ENCODE results near the gene PDE4A.
"Not testable (repeated sequence)": the region's sequence is repeated elsewhere in the genome, so short reads cannot be mapped to it uniquely, and the experiment has no call there.

Gene PDE4A

DNA sequence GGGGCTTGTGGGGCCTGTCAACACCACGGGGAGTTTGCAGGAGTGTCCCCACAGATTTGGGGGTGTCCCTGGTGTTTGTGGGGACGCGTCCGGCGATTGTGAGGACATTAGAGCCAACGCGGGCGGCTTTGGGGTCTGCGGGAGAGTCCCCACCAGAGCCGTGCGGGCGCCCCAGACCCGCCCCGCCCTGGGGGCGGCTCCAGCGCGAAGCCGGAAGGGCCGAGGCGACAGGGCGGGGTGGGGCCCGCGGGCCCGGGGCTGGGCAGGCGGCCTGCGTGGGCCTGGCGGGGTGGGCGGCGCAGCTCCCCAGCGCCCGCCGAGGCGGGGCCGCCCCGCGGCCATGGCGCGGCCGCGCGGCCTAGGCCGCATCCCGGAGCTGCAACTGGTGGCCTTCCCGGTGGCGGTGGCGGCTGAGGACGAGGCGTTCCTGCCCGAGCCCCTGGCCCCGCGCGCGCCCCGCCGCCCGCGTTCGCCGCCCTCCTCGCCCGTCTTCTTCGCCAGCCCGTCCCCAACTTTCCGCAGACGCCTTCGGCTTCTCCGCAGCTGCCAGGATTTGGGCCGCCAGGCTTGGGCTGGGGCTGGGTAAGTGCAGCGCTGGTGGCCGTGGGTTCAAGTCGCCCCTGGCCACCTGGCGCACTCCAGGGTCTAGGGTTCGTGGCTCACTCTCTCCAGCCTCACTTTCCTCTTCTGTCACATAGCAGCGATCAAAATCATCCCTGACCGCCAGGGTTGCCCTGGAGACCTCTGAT, 10.3 kb downstream of the PDE4A start:
- DNase-seq: no peak

DNA sequence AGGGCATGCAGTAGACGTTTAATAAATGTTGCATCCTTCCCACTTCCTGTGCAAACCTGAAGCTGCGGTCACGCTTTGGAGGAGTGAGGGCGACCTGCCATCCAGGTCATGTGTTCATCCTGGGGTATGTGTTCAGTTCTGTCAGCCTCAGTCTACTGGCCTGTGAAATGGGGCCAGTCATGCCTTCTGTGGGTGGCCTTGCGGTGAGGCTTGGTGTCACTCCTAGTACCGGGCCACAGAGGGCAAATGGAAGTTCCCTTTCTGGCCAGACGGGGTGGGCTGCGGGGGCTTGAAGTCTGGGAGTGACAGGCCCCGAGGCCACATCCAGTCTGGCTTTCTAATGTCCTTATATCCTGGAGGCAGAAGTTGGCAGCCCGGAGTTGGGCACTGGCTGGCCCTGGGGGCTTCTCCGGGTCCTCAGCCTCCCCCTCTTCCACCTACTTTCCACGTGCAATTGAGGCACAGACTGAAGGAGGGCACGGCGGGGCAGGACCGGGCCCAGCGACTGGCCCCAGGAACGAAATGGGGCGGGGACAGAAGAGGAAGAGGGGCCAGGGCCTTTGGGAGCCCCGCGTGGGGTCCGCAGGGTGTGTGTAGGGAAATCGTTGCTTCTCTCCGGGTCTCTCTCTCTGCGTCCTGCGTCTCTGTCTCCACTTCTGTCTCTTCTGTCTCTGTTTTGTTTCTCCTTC, 11.1 kb downstream of the PDE4A start:
- DNase-seq: no peak

DNA sequence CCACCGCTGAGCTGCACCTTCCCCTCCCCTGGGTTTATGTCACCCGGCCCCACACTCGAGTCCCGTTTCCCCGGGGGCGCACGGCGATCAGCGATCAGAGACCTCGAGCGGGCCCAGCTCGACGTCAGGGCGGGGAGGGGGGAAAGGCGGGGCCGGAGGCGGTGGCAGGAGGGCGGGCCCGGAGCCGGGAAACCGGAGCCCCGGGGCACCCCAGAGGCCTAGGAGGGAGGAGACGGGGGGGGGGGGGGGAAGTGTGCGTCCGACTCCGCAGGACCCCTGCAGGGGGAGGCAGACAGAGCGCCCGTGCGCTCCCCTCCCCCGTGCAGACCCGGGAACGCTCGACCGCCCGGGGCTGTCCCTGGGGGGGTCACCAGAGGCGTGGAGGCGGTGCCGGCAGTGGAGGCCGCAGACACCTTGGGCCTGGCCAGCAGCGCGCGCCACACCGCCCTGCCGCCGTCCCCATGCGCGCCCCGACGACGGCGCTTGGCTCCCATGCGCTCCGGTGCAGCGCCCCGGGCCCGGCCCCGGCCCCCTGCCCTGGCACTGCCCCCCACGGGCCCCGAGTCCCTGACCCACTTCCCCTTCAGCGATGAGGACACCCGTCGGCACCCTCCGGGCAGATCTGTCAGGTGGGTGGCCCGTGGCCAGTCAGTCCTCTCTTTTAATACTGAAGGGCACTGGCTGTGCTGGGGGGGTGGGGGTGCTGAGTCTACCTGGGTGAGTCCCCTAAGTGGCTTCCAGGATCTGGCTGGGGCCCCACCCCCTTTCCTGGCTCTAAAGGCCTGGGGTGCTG, 11.8 kb downstream of the PDE4A start:
- DNase-seq: peak; percentile 24

DNA sequence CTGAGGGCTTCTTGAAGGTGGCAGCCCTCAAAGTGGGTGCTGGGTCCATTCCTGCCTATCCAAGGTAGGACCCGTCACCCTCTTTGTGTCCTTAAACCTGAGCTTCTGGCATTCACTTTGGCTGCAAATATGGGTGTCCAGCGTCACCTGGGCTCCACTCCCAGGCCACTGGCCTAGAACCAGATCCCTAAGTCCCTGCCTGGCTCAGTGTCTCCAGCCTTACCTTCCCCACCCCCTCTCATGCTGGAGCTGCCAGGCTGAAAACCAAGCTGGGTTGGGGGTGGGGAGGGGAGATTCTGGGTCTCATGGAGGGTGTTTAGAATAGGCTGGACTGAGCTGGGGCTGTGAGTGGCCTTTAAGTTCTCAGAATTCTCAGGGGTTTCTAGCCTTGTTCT, 12.4 kb downstream of the PDE4A start:
- no peak for DNase-seq

DNA sequence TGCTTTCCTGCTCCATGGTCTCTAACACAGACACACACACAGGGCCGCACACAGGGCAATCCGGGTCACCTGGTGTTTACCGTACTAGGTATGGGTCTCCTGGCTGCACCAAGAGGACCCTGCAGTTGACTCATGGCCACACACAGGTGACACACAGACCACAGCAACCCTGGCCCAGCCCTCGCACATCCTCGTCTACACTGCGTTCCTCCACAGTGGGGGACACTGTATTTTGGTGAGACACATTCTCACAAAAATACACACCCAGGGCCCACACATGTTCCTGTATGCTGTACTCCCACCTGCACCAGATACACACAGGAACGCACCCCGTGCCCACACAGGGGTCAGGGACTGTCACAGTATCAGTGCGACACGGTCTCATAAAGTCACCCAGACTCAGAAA, 12.8 kb downstream of the PDE4A start:
- DNase-seq: no peak

DNA sequence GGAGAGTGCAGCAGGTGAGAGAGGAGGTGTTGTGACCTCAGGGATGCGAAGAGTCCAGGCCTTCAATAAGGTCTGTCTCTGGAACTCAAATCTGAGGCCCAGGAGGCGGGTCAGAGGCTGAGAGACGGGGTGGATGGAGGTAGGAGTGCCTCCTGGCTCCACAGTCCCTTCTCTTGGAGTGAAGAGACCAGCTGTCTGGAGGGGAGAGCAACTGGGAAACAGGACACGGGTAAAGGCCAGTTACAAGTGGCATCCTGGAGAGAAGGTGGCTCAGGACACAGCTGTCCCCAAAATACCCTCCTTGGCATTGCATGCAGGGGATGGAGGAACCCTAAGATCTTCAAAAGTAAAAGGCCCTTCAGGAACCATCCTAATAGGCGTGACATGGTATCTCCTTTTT, 19.2 kb downstream of the PDE4A start:
- DNase-seq: no peak

DNA sequence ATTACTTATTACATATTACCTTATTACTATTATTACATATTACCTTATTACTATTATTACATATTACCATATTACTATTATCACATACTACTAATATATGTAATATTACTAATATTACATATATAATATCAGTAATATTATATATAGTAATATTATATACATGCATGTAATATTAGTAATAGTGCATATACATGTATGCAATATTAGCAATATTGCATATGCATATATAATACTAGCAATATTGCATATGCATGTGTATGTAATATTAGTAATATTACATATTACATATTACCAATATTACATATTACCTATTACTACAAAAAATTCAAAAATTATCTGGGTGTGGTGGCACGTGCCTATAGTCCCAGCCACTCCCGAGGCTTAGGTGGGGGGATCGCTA, 22.4 kb downstream of the PDE4A start:
- no peak for DNase-seq

DNA sequence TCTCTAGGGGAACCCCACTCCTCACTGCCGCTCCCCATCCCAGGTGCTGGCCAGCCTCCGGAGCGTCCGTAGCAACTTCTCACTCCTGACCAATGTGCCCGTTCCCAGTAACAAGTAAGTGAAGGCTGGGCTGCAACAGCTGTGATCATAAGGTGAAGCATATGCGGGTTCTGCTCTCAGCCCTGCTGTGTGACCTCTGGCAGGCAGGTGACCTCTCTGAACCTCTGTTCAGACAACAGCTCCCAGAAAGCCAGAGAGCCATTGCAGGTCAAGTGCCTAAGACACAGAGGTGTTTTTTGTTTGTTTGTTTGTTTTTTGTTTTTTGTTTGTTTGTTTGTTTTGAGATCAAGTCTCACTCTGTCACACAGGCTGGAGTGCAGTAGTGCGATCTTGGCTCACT, 28.7 kb downstream of the PDE4A start:
- DNase-seq: no peak

DNA sequence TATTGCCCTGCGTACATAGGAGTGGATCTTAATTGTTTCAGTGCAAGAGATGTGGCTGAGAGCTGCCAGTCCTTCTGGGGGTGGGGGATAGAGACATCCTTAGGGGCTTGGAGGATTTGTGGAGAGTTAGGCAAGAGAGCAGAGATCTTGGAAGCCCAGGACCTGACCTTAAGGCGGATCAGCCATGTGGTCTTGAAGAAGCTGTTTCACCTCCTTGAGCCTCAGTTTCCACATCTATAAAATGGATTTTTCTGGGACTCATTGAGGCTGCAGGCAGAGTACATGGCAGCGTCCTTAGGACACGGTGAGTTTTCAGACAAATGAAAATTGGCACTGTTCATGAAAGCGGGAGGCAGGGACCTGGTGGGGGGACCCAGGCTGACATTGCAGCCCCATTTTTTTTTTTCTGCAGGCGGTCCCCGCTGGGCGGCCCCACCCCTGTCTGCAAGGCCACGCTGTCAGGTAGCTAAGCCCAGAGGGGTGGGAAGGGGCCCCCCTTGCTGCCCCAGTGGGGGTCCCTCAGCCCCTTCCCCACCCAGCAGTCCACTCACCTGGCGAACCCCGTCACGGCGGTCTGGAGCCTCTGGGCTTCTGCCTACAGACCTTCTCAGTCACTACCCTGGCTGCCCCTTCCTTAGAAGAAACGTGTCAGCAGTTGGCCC, 30.0 kb downstream of the PDE4A start:
- DNase-seq: no peak

DNA sequence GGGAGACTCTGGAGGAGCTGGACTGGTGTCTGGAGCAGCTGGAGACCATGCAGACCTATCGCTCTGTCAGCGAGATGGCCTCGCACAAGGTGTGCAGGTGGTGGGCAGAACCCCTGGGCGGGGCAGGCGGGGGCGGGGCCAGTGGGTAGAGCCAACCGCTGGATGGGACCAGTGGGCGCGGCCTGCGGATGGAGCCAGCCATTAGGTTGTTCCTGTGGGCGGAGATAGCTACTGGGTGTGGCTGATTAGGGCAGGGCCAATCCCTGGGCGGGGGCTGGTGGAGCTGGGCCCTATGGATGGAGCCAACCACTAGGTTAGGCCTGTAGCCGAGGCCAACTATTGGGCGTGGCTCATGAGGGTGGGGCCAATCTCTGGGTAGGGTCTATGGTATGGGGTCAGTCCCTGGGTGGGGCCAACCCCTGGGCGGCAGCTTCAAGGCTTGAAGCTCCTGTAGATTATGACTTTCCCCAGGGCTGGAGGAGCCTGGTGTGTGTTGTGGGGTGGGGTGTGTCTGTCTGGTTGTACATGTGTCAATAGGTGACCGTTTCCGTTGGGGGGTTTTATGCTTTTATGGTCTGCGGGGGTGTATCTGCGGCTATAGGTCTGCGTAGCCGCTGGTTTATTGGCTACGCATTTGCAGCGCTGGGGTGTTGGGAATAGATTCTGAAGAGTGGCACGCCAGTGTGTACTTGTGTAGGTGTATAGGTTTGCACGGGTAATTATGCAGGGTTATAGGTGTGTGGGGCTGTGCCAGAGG, 30.7 kb downstream of the PDE4A start:
- DNase-seq: no peak

DNA sequence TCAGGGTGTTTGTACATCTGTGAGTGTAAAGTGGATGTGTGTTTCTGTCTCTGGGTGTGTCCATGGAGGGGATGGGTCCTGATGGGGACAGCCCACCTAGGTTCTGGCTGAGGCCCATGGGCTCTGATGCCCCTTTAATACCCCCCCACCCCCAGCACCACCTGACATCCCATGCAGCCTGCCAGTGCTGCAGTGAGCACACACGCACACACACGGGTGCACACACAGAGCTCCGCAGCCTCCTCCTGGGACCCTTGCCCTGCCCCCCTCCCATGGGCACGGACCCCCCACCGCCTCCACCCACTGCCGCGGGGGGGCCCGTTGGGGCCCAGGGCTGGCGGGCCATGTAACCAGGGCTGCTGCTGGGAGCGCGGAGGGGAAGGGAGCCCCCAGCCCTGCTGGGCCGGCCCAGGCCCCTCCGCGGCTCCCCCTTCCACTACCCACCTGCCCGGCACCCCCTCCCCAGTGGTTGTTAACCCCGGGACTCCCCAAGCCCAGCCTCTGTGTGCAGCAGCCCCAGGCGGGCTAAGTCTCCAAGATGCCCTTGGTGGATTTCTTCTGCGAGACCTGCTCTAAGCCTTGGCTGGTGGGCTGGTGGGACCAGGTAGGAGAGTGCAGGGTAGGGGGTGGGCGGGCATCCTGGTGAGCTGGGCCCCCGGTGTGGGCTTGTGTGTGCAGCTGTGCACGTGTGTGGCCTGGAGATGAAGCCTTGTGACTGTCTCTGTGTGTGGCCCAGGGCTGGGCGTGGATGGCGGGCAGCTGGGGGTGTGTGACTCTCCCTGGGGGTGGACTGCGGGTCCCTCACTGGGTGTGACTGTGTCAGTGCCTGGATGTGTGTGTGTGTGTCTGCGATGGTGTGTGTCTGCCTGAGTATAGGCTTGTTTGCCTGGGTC, 32.6 kb downstream of the PDE4A start:
- DNase-seq: no peak

DNA sequence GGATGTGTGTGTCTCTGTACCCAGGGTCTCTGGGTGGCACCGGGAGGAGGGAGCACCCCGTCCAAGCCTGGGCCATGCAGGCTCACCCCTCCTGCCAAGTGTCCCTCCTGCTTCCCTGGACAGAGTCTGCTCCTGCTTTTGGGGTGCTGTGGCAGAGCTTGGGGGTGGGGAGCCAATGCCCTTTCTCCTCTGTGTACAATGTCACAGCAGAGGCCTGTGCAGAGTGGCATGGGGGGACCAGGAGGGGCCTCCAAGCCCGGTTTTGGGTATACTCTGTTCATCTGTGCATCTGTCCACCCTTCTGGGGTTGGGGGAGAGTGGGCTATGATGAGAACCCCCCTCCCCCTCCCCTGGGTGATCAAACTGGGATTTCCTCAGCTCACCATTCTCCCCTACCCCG, 33.5 kb downstream of the PDE4A start:
- DNase-seq: no peak

DNA sequence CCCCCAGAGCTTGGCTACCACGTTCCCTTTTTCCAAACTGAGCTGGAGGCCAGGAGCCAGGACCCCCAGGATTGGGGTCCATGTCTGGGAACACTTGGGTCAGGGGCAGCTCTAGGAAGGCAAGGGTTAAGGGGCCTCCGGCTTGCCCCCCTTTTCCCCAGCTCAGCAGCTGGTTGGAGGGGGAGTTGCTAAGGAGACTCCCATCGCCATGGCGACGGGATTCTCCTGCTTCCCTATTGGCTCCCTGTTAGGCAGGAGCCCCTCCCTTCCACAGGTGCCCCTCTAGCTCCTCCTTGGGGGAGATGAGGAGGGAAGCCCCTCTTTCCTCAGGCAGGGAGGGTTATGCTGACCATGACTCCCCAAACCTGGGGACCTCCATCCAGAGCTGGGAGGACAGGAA, 33.9 kb downstream of the PDE4A start:
- no peak for DNase-seq

DNA sequence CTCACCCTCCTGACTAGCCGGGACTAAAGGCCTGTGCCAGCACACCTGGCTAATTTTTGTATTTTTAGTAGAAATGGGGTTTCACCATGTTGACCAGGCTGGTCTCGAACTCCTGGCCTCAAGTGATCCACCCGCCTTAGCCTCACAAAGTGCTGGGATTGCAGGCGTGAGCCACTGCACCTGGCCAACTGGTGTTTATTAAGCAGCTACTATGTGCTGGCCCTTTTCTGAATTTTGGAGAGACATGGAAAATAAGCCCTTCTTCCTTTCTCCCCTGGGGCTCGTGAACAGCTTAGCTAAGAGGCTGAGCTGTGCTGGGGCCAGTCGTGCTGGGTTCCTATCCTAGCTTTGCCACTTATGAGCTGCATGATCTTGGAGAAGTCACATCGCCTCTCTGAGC, 38.4 kb downstream of the PDE4A start:
- not testable (repeated sequence) for DNase-seq

DNA sequence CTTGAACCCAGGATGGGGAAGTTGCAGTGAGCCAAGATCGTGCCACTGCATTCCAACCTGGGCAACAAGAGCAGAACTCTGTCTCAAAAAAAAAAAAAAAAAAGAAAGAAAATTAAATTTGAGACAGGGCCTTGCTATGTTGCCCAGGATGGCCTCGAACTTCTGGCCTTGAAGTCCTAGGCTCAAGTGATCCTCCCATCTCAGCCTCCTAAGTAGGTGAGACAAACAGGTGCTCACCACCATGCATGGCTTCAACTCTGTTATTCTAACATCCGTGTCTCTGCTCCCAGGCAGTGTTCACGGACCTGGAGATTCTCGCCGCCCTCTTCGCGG, 40.3 kb downstream of the PDE4A start:
- DNase-seq: no peak

DNA sequence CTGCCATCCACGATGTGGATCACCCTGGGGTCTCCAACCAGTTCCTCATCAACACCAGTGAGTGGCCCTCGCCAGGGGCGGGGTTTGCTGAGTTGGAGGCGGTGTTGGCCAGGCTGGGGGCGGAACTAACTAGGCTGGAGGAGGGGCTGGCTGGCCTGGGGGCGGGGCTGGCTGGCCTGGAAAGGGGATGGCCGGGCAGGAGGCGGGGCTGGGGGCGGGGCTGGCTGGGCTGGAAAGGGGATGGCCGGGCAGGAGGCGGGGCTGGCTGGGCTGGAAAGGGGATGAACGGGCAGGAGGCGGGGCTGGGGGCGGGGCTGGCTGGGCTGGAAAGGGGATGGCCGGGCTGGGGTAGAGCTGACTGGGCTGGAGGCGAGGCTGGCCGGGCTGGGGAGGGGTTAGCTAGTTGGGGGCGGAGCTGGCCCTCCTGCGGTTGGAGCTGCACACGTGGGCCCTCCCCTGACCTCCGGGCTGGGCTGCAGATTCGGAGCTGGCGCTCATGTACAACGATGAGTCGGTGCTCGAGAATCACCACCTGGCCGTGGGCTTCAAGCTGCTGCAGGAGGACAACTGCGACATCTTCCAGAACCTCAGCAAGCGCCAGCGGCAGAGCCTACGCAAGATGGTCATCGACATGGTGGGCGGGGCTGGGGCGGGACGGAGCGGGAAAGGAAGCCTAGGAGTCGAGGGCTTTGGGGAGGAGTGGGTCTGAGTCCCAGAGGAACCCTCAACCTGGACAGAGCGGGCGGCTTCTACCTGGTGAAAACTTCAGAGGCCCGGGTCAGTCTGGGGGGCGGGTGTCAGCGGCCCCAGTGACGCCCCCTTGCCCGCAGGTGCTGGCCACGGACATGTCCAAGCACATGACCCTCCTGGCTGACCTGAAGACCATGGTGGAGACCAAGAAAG, 41.0 kb downstream of the PDE4A start:
- DNase-seq: no peak

DNA sequence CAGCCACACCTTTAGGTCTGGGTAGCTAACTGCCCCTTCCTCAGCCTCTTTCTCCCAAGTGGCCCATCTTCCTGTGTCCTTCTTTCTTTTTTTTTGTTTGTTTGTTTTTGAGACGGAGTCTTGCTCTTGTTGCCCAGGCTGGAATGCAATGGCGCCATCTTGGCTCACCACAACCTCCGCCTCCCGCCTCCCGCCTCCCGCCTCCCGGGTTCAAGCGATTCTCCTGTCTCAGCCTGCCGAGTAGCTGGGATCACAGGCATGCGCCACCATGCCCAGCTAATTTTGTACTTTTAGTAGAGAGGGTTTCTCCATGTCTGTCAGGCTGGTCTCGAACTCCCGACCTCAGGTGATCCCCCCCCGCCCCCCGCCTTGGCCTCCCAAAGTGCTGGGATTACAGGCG, 41.7 kb downstream of the PDE4A start:
- not testable (repeated sequence) for DNase-seq

DNA sequence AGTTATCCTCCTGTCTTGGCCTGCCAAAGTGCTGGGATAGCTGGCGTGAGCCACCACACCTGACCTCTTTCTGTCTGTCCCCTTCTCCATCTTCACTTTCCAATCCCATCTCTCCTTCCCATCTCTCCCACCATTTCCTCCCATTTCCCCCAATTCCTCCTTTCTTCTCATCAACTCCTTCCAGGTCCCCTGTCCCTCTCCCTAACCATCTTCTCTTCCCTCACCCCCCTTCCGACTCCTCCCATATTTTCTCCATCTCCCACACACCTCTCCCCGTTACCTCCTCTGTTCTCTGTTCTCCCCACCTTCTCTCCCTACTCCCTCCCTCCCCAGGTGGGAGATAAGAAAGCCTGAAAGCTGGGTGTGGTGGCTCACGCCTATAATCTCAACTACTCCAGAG, 42.2 kb downstream of the PDE4A start:
- no peak for DNase-seq

DNA sequence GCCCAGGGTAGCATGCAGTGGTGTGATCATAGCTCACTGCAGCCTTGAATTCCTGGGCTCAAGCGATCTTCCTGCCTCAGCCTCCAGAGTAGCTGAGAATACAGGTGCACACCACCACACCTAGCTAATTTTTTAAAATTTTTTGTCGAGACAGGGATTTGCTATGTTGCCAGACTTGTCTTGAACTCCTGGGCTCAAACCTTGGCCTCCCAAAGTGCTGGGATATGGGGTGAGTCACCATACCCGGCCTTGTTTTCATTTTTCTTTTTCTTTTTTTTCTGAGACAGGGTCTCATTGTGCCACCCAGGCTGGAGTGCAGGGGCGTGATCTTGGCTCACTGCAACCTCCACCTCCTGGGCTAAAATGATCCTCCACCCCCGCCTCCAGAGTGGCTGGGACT, 44.1 kb downstream of the PDE4A start:
- no peak for DNase-seq

DNA sequence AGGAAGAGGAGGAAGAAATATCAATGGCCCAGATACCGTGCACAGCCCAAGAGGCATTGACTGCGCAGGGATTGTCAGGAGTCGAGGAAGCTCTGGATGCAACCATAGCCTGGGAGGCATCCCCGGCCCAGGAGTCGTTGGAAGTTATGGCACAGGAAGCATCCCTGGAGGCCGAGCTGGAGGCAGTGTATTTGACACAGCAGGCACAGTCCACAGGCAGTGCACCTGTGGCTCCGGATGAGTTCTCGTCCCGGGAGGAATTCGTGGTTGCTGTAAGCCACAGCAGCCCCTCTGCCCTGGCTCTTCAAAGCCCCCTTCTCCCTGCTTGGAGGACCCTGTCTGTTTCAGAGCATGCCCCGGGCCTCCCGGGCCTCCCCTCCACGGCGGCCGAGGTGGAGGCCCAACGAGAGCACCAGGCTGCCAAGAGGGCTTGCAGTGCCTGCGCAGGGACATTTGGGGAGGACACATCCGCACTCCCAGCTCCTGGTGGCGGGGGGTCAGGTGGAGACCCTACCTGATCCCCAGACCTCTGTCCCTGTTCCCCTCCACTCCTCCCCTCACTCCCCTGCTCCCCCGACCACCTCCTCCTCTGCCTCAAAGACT, 46.9 kb downstream of the PDE4A start:
- no peak for DNase-seq

Measured in COR-L47 (cell line).